GM18951 (cell line): ENCODE measurements around the gene ZNF764.
"Not testable (repeated sequence)": the region's sequence is repeated elsewhere in the genome, so short reads cannot be mapped to it uniquely, and the experiment has no call there.

ENCODE experiments used
- POLR2A ChIP-seq: IDR thresholded peaks from 4 replicates; pipeline ENCODE4 v1.6.1; 2011; ENCODE audit warnings: mild to moderate bottlenecking; ENCODE audit not compliant: insufficient read length, insufficient read depth; ENCODE audit errors: extremely low read depth
- in situ Hi-C: fragments of 300-500 bp; cut with MboI; formaldehyde crosslinking; loops from one replicate; pipeline ENCODE4 v1.12.0; 2022; ENCODE audit warnings: low sequenced_read_pairs, mixed read lengths, inconsistent platforms; ENCODE audit not compliant: unreplicated experiment

ZNF764 gene

DNA sequence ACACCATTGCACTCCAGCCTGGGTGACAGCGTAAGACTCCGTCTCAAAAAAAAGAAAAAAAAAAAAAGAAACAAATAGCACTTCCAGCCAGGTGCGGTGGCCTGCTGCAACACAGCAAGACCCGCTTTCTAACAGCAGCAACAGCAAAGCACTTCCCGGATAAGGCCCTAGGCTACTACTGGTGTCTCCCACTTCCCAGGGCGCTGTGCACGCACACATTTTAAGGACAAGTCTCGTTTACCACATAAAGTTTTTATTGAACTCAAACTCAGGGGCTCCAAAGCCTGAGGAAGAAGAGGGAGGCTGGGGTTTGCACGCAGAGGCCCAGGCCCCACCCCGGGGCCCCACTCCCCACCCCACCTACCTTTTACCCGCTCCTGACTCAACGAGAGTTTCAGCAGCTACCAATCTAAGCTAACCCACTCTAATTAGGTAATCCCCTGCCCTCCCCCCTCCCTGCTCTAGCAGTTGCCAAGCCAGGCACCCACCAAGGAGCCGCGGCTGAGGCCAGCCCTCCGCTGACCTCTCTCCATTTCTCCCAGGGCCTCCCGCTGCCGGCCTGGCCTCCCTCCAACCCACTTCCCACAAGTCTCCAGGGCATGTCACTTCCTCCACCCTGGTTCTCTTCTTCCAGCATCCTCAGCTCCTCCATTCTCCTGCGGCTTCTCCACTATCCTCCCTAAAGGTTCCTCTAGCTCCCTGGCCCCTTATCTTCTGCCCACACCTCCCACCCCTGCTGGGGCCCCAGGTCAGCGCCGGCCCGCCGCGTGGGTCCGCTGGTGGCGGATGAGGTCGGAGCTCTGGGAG, 34.2 kb downstream of the ZNF764 start:
- no peak for TF ChIP-seq POLR2A
- in situ Hi-C loops: no loop called here

DNA sequence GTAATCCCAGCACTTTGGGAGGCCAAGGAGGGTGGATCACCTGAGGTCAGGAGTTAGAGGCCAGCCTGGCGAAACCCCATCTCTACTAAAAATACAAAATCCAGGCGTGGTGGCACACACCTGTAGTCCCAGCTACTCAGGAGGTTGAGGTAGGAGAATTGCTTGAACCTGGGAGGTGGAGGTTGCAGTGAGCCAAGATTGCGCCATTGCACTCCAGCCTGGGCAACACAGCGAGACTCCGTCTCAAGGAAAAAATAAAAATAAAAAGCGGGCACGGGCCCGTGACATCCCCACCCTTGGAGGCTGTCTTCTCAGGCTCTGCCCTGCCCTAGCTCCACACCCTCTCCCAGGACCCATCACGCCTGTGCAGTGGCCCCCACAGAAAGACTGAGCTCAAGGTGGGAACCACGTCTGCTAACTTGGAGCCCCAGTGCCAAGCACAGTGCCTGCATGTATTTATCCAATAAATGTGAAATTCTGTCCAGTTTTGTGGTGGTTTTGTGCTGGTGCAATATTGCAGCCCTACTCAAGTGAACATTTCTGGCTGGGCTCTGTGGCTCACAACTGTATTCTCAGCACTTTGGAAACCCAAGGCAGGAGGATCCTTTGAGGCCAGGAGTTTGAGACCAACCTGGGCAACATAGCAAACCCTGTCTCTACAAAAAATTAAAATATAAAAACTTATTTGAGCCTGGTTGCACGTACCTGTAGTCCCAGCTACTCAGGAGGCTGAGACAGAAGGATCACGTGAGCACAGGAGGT, 35.3 kb downstream of the ZNF764 start:
- in situ Hi-C loops: not testable (repeated sequence)

DNA sequence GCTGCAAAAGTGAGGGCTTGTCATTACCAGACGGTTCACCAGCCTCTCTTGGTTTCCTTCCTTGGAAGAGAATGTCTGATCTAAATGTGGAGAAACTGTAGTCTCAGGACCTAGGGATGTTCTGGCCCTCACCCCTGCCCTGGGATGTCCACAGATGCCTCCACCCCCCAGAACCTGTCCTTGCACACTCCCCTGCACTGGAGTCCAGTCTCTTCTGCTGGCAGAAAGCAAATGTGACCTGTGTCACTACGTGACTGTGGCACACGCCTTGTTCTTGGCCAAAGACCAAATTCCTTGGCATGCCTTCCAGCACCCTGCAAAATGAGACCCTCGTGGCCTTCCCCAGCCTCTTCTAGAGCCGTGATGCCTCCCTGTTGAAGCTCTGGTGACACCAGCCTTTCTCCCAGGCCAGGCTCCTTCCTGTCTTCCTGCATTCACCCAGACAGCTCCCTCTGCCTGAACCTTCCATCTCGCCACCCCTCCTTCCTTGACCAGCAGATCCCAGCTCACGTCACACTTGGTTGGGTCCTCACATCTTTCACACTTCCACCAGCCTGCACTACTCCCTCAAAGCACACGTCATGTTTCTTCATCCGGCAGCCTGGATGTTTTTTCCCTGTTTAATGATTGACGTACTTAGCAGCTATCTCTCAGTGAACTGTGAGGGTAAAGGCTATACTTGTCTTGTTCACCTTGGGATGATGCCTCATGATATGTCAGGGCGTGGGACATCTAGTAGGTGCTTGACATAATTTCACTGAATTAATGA, 36.1 kb downstream of the ZNF764 start:
- no peak for TF ChIP-seq POLR2A
- in situ Hi-C loops: no loop called here

DNA sequence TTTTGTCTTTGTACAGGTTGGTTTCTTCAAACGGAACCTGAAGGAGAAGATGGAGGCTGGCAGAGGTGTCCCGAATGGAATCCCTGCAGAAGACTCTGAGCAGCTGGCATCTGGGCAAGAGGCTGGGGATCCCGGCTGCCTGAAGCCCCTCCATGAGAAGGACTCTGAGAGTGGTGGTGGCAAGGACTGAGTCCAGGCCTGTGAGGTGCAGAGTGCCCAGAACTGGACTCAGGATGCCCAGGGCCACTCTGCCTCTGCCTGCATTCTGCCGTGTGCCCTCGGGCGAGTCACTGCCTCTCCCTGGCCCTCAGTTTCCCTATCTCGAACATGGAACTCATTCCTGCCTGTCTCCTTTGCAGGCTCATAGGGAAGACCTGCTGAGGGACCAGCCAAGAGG, 36.7 kb downstream of the ZNF764 start:
- in situ Hi-C loops: no loop called here

DNA sequence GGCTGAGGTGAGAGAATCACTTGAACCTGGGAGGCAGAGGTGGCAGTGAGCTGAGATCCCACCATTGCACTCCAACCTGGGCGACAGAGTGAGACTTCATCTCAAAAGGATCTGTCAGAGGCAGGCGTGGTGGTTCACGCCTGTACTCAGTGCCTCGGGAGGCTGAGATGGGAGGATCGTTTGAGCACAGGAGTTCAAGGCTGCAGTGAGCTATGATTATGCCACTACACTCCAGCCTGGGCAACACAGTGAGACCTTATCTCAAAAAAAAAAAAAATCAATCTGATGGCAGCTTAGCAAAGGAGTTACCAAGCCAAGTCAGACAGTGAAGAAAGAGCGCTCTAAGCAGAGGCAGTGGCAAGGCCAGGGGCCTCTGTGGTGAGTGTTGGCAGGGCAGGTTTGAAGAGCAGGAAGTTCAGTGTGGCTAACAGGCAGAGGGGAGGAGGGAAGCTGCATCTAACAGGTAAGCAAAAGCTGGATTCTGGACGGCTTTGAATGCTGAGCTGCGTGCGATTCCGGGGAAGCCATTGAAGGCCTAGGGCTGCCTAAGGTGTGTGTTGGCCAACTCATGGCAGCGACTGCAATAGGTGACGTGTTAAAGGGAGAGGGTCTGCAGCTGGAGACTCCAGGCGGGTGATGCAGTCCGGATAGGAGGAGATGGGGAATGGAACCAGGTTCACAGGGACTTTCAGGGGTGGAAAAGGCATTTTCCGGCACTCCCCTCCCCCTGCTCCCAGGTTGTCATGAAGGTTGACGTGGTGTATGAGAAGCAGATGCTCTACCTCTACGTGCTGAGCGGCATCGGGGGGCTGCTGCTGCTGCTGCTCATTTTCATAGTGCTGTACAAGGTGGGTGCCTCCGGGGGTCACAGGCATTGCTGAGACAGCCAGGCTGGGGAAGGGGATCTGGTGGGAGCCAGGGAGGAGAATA, 38.8 kb downstream of the ZNF764 start:
- in situ Hi-C loops: no loop called here
- no peak for TF ChIP-seq POLR2A

More for the DNA sequence above, 36.7 kb downstream of the ZNF764 start:
- no peak for TF ChIP-seq POLR2A

DNA sequence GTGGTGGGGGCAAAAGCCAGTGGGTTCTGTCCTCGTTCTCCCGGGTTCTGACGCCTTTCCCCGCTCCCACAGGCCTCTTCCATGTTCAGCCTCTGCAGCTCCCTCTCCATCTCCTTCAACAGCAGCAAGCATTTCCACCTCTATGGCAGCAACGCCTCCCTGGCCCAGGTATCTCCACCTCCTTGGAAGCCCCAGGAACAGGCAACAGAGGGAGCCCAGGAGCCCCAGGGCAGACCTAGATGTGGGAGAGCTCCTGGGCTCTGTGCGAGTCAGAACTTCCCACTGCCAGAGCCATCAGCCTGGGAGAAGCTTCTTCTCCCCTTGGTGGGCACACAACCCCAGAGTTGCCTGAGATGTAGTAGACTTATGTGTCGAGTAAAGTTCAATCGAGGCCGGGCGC, 39.6 kb downstream of the ZNF764 start:
- in situ Hi-C loops: no loop called here
- no peak for TF ChIP-seq POLR2A

DNA sequence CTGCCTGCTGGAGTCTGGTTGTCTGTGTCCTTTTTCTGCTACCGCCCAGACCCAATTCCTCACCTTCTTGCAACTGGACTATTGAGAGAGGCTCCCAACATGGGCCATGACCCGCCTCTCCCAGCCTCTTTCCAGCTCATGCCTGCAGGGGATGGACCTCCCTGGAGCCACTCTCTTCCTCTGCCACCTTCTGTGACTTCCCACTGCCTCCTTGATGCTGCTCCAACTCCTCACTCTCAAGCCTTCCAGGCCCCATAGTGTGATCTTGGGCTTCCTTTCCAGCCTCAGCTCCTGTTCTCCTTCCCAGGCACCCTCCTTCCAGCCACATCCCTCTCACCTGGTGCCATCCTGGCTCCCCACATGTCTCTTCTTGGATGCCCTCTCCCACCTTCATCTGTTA, 42.9 kb downstream of the ZNF764 start:
- in situ Hi-C loops: no loop called here
- no peak for TF ChIP-seq POLR2A

DNA sequence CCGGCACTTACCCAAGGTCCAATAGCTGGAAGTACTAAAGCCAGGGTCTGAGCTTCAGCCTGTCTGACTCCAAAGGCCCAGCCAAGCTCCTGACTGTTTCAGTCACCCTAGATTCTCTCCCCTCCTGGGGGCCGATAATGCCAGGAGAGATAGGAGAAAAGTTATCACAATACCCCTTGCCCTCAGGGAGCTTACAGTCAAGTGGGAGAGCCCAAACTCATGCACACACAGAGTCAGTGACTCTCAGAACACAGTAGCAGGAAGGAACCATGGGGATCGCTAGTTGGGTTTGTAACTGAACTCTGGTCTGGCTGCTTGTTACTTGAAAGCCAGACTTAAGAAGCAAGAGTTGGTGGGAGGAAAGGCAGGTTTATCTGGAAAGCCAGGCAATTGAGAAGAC, 46.7 kb downstream of the ZNF764 start:
- in situ Hi-C loops: no loop called here
- no peak for TF ChIP-seq POLR2A

DNA sequence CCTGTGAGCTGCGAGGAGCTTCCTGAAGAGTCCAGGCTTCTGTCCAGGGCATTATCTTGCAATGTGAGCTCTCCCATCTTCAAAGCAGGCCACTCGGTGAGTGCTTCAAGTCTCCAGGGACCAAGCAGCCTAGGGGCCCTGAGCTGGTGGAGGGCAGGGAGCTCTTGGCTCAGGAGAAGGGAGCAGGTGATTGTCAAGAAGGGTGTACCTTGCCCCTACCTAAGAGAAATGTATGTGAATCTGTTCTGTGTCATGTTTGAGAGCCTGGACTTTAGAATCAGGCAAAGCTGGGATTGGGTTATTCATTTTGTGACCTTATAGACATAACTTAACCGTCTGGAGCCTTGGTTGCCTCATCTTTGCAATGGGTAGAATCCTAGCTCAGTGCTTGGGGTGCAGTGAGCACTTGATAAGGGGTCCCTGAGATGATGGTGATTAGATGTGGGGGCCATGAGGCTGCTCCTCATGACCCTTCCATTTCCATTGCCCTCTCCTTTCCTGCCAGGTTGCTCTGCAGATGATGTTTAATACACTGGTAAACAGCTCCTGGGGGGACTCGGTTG, 47.7 kb downstream of the ZNF764 start:
- no peak for TF ChIP-seq POLR2A
- in situ Hi-C loops: no loop called here

DNA sequence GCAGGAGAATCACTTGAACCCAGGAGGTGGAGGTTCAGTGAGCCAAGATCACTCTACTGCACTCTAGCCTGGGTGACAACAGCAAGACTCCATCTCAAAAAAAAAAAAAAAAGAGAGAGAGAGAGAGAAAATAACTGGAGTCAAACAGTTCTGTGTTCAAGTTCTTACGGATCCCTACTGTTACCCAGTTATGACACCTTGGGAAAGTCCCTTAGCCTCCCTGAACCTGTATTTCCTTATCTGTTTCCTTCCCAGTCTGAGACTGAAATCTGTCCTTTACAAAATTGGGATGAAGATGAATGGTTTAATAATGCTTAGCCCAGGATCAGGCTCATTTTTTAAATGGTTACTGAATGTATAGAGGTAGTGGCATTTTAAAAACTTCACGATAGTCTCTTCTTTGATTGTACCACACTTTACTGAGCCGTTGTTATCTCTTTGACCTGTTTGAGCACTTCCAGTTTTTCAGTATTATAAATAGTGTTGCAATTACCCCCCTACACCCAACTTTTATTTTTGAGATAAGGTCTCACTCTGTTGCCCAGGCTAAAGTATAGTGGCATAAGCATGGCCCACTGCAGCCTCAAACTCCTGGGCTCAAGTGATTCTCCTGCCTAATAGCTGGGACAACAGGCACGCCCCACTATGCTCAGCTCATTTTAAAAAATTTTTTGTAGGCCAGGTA, 49.0 kb downstream of the ZNF764 start:
- in situ Hi-C loops: no loop called here
- no peak for TF ChIP-seq POLR2A
